ENCODE results near the gene HTRA1. TPM values are rescaled to one million over a fixed set of nuclear protein-coding genes. Genes with fewer than 3 reads are reported as not detected.
A peak's percentile ranks its signal among the peaks of the same experiment; 100 is the strongest.

HTRA1 gene
- polyA plus RNA-seq, 10 donors: 86.1 to 172 (median 119) TPM

DNA sequence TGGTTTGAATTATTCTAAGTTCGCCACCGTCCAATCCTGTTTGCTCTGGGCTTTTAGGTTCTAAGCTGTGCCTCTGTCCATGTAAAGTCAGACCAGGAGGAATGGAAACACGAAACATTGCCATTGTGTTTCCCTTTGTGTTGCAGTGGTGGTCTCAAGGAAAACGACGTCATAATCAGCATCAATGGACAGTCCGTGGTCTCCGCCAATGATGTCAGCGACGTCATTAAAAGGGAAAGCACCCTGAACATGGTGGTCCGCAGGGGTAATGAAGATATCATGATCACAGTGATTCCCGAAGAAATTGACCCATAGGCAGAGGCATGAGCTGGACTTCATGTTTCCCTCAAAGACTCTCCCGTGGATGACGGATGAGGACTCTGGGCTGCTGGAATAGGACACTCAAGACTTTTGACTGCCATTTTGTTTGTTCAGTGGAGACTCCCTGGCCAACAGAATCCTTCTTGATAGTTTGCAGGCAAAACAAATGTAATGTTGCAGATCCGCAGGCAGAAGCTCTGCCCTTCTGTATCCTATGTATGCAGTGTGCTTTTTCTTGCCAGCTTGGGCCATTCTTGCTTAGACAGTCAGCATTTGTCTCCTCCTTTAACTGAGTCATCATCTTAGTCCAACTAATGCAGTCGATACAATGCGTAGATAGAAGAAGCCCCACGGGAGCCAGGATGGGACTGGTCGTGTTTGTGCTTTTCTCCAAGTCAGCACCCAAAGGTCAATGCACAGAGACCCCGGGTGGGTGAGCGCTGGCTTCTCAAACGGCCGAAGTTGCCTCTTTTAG, 52.9 kb downstream of the HTRA1 start:
- no peak for DNase-seq

GRCh38 chr10:122515022-122515424, 53.7 kb downstream of the HTRA1 start:
- DNase-seq: peak in 1 of 3 donors; percentile 59

DNA sequence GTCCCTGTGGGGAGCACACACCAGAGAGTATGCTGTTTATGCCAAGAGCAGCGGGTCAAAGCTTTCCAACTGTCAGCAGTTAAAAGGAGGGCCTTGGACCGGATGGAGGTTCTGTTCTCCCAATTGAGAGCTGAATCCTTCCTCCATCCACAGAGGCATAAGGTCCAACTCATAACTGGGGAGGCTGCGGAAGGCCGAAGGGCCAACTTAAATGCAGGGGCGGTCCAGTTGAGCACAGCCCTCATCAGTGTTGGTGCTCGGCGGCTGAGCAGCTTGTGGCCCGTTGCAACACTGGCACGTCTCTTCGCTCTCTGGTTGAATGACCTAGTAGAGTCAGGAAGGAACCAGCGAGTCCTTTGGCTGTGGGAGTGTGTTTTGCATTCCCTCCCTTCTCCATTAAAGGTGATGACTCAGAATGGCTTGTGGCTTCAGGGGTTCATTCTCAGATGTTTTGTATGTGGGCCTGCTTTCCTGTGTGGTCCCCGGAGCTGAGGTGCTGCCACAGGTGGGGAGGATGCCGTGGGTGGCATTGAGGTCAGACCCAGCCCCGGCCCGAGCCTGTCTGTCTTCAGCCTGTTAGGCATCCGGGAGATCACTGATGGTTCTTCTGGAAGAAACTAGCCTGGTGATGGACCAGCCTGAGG, 54.4 kb downstream of the HTRA1 start:
- no peak for DNase-seq

- DNase-seq: peak in 1 of 3 donors; percentile 79
These were observed 55.4 kb downstream of the HTRA1 start for GRCh38 chr10:122516734-122517133.

DNA sequence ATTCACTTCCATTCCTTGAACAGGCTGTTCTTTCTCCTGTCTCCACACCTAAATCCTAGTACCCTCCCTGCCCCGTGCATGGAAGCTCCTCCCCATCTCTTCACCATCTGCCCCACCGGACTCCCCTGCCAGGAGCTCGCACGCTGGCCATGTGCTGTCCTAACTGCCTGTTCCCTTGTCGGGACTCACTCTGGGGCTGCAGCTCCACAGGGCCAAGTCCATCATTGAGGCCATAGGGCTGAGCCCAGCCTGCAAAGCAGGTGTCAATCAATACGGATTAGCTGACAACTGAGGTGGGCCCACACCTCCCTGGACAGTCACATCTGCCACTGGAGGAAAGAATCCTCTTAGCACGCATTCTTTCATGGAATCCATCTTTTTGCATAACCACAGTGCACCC, 57.8 kb downstream of the HTRA1 start:
- DNase-seq: no peak

- DNase-seq: no peak
These were observed 58.5 kb downstream of the HTRA1 start for GRCh38 chr10:122519873-122520272.

DNA sequence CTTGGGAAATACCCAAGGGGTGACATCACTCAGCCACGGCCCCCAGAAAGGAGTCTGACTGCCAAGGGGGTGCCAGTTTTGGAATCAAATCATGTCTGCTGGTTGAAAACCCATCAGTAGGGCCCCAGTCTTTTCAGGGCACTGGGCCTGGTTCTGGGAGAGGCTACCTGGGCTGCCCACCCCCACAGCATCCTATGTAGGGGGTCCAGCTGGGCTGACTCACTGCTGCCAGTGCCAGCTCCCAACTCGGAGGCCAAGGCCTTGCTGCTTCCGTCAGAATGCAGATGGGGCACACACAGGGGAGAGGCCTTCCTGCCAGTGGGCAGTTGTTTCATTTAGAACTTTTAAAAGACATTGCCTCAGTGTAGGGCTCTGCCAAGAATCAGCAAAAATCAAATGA, 59.7 kb downstream of the HTRA1 start:
- no peak for DNase-seq

DNA sequence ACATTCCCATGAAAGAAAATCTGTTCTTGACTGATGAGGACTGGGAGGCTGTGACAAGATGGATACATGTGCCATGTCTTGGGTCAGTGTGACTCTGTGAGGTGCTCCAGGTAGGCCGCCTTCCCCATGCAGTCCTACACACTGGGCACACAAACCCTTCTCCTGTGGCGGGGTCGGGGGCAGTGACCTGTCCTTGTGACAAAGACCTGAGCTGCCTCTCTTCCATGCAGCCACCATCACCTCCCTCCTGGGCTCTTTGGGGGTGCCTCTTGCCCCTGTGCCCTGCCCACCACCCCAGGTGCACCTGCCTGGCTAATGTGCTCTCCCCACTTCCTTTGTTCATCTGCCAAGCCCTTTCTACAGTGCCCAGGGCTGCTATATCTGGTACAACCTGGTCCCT, 63.5 kb downstream of the HTRA1 start:
- DNase-seq: no peak

GRCh38 chr10:122525788-122526187, 64.4 kb downstream of the HTRA1 start:
- DNase-seq: no peak

- no peak for DNase-seq
These were observed 65.5 kb downstream of the HTRA1 start for GRCh38 chr10:122526892-122527291.

GRCh38 chr10:122530177-122530576, 68.8 kb downstream of the HTRA1 start:
- DNase-seq: no peak

- no peak for DNase-seq
These were observed 69.9 kb downstream of the HTRA1 start for GRCh38 chr10:122531261-122531660.

DNA sequence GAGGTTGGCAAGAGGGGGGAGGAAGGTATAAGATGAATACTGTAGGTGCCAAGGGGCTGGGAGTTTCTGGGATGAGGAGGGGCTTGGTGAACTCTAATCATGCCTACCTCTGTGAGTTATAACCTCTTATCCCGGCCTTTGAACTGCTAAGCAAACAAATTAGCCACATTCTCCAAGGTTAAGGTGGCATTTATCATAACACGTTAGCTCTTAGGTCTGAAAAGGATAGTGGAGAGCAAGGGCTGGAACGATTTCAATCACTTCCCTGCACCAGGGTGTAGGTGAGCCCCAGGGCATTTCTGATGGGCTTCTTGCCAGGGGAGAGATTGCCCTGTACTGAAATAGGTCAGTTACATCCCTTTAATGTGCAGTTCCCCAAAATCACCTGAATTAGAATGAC, 70.6 kb downstream of the HTRA1 start:
- no peak for DNase-seq

DNA sequence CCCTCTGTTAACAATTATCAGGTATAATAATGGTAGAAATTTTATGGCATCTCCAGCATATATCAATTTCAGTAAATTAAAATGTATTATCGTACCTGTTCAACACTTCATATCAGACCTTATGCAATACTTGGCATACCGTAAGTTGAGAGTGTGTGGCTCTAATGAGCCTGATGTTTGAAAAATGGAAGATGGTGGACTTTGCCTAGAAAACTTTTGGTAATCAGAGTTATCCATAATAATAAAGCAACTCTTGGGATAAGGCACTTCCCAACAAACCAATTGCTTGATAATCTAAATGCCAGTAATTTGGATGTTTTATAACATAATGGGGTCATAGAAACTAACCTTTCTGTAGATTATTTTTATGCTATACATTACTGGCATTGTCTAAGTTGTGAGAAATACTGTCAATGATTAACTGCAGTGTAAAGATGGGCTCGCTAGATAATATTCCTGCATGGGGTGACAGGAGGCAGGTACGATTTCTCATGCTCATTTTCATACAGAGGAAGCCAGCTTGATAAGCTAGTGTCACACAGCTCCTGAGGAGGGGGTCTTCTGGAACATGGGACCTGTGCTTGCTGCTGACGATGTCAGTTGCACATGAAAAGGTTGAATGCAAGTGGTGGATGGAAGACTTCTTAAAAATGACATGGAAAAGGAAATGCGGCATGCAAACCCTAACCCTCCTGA, 71.4 kb downstream of the HTRA1 start:
- no peak for DNase-seq

- no peak for DNase-seq
These were observed 76.2 kb downstream of the HTRA1 start for GRCh38 chr10:122537545-122537944.

DNA sequence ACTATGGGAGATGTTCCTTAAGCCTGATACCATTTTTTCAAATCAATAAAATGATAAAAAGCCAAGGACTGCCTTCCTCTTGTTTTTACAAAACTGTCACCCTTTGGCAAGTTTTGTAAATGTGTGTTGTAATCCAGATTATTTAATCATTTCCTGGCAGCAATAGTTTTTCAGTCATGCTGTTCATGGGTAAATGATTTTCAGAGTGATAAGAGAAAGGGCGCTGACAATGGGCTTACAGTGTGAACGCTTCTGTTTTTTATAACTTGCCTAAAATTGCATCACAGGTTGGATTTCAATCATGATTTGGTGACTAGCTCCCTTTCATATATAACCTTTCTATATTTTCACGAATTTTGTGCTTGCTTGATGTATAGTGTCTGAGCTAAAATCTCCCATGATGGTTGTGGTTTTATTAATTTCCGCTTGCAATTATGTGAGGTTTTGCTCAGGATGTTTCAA, 80.2 kb downstream of the HTRA1 start:
- DNase-seq: no peak

- DNase-seq: no peak
These were observed 82.5 kb downstream of the HTRA1 start for GRCh38 chr10:122543676-122544445.

DNA sequence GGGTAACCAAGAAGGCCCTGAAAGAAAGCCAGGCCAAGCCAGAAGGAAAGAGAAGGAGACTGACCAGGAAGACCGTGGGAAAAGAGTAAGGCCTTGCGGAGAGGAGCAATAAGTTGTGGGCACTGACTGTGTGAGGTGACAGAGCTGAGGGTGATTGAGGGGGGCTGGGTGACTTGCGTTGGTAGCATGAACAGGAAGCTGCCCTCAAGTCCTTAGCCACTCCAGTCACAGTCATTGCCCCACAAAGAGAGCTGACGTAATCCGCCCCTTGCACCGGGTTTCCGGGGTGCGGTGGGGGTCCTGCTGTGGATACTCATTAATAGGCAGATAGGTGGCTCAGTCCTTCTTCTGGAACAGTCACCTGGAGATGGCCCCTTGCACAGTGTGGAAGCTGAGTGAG, 83.1 kb downstream of the HTRA1 start:
- no peak for DNase-seq

DNA sequence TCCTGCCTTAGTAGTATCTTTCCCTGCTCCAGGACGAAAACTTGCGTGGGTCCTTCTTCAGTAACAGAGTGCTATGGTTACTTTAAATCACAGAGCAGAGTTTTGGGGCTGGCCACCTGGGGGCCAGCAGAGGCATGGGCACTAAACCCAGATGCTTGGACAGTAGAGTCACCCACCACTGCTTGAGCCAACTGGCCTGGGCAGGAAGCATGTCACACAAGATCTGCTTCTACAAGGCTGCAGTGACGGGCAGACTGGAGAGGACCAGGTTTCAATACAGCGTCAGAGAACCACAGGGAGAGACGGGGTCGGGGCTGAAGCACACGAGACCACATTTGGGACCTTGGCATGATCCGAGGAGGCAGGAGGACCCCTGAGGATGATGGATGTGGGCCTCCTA, 84.9 kb downstream of the HTRA1 start:
- DNase-seq: no peak

DNA sequence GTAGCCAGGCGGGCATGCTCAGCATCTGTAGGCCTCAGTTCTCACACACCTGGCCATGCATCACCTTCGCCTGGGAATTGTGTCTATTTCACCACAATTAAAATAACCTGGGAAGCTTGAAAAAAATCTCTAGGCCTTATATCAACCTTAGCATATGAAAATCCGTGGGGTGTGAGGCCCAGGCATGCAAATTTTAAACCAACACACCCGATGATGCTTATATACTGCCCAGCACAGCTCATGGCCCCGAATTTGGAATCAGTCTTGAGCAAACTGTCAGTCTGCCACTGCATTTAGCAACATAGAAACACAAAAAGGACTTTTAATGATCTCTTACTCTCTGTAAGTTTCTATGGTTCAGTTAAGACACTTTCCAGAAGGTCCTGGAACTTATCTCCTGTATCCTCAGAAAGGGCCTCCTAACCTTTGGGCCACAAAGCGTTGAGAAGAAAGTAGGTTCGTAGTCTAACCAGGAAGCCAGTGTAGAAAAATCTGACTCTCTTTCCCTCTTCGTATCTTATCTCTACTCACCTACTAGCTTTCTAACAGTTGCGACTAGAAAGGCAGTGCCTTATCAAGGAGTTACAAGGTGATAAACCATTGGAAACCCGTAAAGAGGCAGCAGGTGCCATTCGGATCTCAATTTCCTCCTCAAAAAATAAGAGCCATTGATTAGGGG, 87.2 kb downstream of the HTRA1 start:
- DNase-seq: no peak

DNA sequence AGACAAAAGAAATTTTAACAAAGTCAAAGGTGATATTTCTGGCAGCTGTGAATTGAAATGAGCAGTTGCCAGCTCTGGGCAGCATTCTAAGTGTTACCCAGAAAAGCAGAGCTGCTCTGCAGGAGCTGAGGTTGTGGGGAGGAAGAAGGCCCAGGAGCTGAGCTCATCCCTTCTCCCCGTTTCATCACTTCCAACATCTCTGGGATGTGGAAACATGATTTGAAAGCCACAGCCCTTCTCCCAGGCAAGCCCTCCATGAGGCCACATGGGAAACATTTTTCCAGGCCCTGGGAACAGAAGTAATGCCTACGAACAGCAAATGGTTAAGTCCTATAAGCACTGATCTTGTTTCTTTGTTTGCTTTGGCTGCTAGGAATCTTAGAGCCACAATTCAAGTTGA, 88.3 kb downstream of the HTRA1 start:
- DNase-seq: no peak

All from muscle of back (tissue), 11 donors.